GM19193 (cell line): ENCODE measurements around the gene ISCA2.

ENCODE experiments used
- POLR2A ChIP-seq: IDR thresholded peaks from 4 replicates; pipeline ENCODE4 v1.6.1; 2011; ENCODE audit not compliant: insufficient read depth, insufficient read length; ENCODE audit errors: extremely low read depth

ISCA2 gene

GRCh38 chr14:74511966-74512830 is 18.6 kb downstream of the ISCA2 start:
- no peak for TF ChIP-seq POLR2A

- TF ChIP-seq POLR2A = no peak
Measured at GRCh38 chr14:74514471-74514941, 20.9 kb downstream of the ISCA2 start.

- TF ChIP-seq POLR2A = no peak
Measured at GRCh38 chr14:74515891-74516412, 22.4 kb downstream of the ISCA2 start.

- TF ChIP-seq POLR2A = no peak
Measured at GRCh38 chr14:74516451-74517160, 23.0 kb downstream of the ISCA2 start.

- no peak for TF ChIP-seq POLR2A
Measured at GRCh38 chr14:74517731-74518130, 24.2 kb downstream of the ISCA2 start.

GRCh38 chr14:74518221-74518620 is 24.7 kb downstream of the ISCA2 start:
- no peak for TF ChIP-seq POLR2A

- TF ChIP-seq POLR2A = no peak
Measured at GRCh38 chr14:74519316-74520074, 25.9 kb downstream of the ISCA2 start.

GRCh38 chr14:74521756-74522155 is 28.2 kb downstream of the ISCA2 start:
- no peak for TF ChIP-seq POLR2A

- no peak for TF ChIP-seq POLR2A
Measured at GRCh38 chr14:74522740-74523139, 29.2 kb downstream of the ISCA2 start.

- no peak for TF ChIP-seq POLR2A
Measured at GRCh38 chr14:74524076-74524811, 30.7 kb downstream of the ISCA2 start.

- TF ChIP-seq POLR2A = no peak
Measured at GRCh38 chr14:74524812-74525135, 31.2 kb downstream of the ISCA2 start.

GRCh38 chr14:74525361-74525851 is 31.8 kb downstream of the ISCA2 start:
- TF ChIP-seq POLR2A = no peak

GRCh38 chr14:74526854-74527585 is 33.5 kb downstream of the ISCA2 start:
- TF ChIP-seq POLR2A = no peak
